Suprapubic skin (tissue), 4 donors: ENCODE measurements around the gene MDGA2.

Experiments
- CTCF ChIP-seq, 2 donors: fragments of 200-600 bp in 1 of 2; fragments of 450-650 bp in 1 of 2; sonication (generic) in 1 of 2; IDR thresholded peaks; one replicate each; pipeline ENCODE4 v1.5.1; 2016 to 2019; ENCODE audit warnings: antibody characterized with exemption in 2 of 2, mild to moderate bottlenecking in 1 of 2, moderate library complexity in 1 of 2
- EP300 ChIP-seq: sonication (generic); formaldehyde crosslinking; IDR thresholded peaks from one replicate; pipeline ENCODE4 v1.6.1; 2017; ENCODE audit warnings: antibody characterized with exemption
- POLR2A ChIP-seq, 2 donors: fragments of 450-650 bp; IDR thresholded peaks; one replicate each; pipeline ENCODE4 v1.6.1; 2017; ENCODE audit warnings: antibody characterized with exemption in 2 of 2, mild to moderate bottlenecking in 2 of 2, moderate library complexity in 2 of 2
- POLR2AphosphoS5 ChIP-seq, 3 donors: sonication (generic); formaldehyde crosslinking; IDR thresholded peaks; one replicate each; pipeline ENCODE4 v1.6.1; 2017; ENCODE audit warnings: antibody characterized with exemption in 3 of 3

- no peak for TF ChIP-seq EP300
- TF ChIP-seq CTCF (IDR thresholded peaks at IDR 0.05), result no peak
- no peak for TF ChIP-seq POLR2A (IDR thresholded peaks at IDR 0.05)
- TF ChIP-seq POLR2AphosphoS5 (IDR thresholded peaks at IDR 0.05), result no peak
Observed at GRCh38 chr14:47179906-47180305, 495.5 kb downstream of the MDGA2 start.
